NCI-H2107 treated with DMSO at 0.1 percent for 48 hours (cell line): Measurements from ENCODE around the gene CHP1.
"Not testable (repeated sequence)": the region's sequence is repeated elsewhere in the genome, so short reads cannot be mapped to it uniquely, and the experiment has no call there.

Experiments
- DNase-seq: peaks from one replicate; lab custom pipeline; 2025; ENCODE audit not compliant: unreplicated experiment; lab: John Stamatoyannopoulos, UW

The CHP1 gene

GRCh38 chr15:41289953-41290352 lies 58.9 kb downstream of the CHP1 start:
- no peak for DNase-seq

GRCh38 chr15:41291065-41291631 lies 60.1 kb downstream of the CHP1 start:
- no peak for DNase-seq

GRCh38 chr15:41292521-41292920 lies 61.5 kb downstream of the CHP1 start:
- DNase-seq: no peak

DNA sequence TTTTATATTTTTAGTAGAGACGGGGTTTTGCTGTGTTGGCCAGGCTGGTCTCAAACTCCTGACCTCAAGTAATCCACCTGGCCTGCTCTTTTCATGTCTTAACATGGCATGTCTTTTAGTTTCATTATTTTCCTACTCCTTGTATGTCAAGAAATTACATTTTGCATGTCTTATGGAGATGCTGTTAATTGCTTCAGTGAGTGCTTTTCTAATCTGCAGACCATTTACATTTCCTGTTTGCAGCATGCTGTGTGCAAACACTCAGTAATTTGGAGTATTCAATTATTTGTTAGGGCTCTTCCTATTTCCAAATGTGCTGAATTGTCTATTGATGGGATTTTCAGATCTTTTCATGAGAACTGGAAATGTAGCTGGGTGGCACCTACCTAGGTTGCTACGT lies 70.1 kb downstream of the CHP1 start:
- not testable (repeated sequence) for DNase-seq

GRCh38 chr15:41301587-41301986 lies 70.5 kb downstream of the CHP1 start:
- DNase-seq: no peak

- DNase-seq: no peak
Observed at GRCh38 chr15:41304149-41304770, 73.2 kb downstream of the CHP1 start.

DNA sequence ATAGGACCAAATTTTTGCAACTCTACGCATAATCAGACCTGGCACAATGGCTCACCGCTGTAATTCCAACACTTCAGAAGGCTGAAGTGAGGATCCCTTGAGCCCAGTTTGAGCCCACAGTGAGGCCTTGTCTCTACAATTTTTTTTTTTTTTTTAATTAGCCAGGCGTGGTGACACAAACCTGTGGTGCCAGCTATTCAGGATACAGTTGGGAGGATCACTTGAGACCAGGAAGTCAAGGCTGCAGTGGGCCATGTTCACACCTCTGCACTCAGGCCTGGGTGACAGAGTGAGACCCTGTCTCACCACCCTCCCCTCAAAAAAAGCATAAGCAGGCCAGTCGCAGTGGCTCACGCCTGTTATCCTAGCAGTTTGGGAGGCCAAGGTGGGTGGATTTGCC lies 76.6 kb downstream of the CHP1 start:
- DNase-seq: no peak

DNA sequence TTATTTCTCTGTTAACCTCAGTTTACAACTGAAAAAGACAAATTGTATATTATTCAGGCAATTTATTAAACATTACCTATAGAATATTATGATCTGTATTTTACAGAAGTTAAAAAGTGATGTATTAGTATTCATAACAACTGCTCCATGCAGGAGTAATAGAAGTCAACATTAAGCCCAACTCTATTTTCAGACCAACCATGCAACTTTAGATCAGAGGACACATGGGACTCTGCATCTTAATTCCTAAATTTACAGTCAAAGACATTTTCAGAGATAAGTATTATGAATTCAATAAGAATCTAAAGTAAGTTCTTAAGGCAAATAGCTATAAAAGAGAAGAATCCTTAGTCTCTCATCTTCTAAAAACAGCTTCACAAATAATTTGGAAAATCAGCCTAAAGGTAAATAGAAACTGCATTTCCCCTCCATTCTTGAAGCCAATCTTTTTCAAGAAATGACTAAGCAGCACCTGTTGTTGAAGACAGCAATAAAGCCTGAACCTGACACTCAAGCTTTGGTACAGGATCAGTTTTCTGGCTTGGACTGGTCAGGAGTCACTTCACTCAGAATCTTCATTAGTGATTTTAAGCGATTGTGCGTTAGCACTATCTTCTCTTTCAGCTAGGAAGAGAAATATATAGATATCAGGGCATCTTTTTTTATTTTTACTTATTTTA lies 78.3 kb downstream of the CHP1 start:
- DNase-seq: no peak

DNA sequence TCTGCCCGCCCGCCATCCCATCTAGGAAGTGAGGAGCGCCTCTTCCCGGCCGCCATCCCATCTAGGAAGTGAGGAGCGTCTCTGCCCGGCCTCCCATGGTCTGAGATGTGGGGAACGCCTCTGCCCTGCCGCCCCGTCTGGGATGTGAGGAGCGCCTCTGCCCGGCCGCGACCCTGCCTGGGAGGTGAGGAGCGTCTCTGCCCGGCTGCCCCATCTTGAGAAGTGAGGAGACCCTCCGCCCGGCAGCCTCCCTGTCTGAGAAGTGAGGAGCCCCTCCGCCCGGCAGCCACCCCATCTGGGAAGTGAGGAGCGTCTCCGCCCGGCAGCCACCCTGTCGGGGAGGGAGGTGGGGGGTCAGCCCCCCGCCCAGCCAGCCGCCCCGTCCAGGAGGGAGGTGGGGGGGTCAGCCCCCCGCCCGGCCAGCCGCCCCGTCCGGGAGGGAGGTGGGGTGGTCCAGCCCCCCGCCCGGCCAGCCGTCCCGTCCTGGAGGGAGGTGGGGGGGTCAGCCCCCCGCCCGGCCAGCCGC lies 89.8 kb downstream of the CHP1 start:
- not testable (repeated sequence) for DNase-seq

- no peak for DNase-seq
Observed at GRCh38 chr15:41323611-41324010, 92.5 kb downstream of the CHP1 start.

DNA sequence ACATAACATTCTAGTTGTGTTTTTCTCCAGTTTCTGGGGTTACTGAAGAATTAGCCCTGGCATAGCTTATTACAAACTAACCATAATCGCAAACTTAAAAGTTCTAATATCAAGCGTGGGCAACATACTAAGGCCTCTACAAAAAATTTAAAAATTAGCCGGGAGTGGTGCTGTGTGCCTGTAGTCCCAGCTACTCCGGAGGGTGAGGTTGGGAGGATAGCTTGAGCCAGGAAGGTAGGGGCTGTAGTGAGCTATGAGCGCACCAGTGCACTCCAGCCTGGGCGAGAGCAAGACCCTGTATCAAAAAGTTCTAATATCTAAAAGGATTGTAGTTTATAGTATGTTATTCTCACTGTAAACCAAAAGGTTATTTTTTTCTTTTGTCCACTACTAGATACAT lies 100.2 kb downstream of the CHP1 start:
- DNase-seq: no peak
